Tibial artery (tissue), 4 donors: ENCODE data around the gene DNAH9.

Experiments
- DNase-seq, 2 donors: peaks; one replicate each; pipeline ENCODE4 v3.0.0-alpha.2; 2019
- H3K27ac ChIP-seq, 2 donors: fragments of 200-600 bp; sonication (generic) in 1 of 2; 1 replicate in 1 of 2; 2 replicates in 1 of 2; pipeline ENCODE4 v1.5.1; 2018 to 2019; ENCODE audit warnings: mild to moderate bottlenecking in 1 of 2
- H3K27me3 ChIP-seq, 2 donors: fragments of 200-600 bp; sonication (generic) in 1 of 2; one replicate each; pipeline versions ENCODE4 v1.5.1 to v1.6.0; 2016 to 2019
- H3K36me3 ChIP-seq, 3 donors: fragments of 200-600 bp; sonication (generic) in 2 of 3; one replicate each; pipeline ENCODE4 v1.5.1; 2016 to 2019; ENCODE audit warnings: mild to moderate bottlenecking in 2 of 3
- H3K4me1 ChIP-seq, 4 donors: fragments of 200-600 bp; sonication (generic) in 2 of 4; 1 replicate in 3 of 4; 2 replicates in 1 of 4; pipeline ENCODE4 v1.5.1; 2016 to 2019
- H3K4me3 ChIP-seq, 2 donors: fragments of 200-600 bp; sonication (generic) in 1 of 2; 1 replicate in 1 of 2; 2 replicates in 1 of 2; pipeline ENCODE4 v1.5.1; 2018 to 2019; ENCODE audit warnings: mild to moderate bottlenecking in 2 of 2
- H3K9me3 ChIP-seq, 3 donors: fragments of 200-600 bp; sonication (generic) in 1 of 3; one replicate each; pipeline ENCODE4 v1.5.1; 2016 to 2019
- intact Hi-C: fragments of 100-400 bp; cut with DNase I; formaldehyde crosslinking; loops from one replicate; pipeline ENCODE4 v1.15.0; 2023; ENCODE audit warnings: low total_unique reads
- TF ChIP-seq, protein P1 (sequence below), 2 experiments: fragments of 200-600 bp in 1 of 2; fragments of 450-650 bp in 1 of 2; IDR thresholded peaks; one replicate each; pipeline ENCODE4 v1.5.1; 2017 to 2019; ENCODE audit warnings: antibody characterized with exemption in 2 of 2, mild to moderate bottlenecking in 1 of 2, moderate library complexity in 1 of 2

Gene DNAH9, protein sequence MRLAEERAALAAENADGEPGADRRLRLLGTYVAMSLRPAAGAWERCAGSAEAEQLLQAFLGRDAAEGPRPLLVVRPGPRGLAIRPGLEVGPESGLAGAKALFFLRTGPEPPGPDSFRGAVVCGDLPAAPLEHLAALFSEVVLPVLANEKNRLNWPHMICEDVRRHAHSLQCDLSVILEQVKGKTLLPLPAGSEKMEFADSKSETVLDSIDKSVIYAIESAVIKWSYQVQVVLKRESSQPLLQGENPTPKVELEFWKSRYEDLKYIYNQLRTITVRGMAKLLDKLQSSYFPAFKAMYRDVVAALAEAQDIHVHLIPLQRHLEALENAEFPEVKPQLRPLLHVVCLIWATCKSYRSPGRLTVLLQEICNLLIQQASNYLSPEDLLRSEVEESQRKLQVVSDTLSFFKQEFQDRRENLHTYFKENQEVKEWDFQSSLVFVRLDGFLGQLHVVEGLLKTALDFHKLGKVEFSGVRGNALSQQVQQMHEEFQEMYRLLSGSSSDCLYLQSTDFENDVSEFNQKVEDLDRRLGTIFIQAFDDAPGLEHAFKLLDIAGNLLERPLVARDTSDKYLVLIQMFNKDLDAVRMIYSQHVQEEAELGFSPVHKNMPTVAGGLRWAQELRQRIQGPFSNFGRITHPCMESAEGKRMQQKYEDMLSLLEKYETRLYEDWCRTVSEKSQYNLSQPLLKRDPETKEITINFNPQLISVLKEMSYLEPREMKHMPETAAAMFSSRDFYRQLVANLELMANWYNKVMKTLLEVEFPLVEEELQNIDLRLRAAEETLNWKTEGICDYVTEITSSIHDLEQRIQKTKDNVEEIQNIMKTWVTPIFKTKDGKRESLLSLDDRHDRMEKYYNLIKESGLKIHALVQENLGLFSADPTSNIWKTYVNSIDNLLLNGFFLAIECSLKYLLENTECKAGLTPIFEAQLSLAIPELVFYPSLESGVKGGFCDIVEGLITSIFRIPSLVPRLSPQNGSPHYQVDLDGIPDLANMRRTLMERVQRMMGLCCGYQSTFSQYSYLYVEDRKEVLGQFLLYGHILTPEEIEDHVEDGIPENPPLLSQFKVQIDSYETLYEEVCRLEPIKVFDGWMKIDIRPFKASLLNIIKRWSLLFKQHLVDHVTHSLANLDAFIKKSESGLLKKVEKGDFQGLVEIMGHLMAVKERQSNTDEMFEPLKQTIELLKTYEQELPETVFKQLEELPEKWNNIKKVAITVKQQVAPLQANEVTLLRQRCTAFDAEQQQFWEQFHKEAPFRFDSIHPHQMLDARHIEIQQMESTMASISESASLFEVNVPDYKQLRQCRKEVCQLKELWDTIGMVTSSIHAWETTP (N-terminal part only)

GRCh38 chr17:11598274-11599221 lies at the start of gene DNAH9:
Gene DNAH9, plus strand, starts transcription at chr17:11598470. Its CDS starts 29 bp downstream, at chr17:11598499.
- TF ChIP-seq, protein P1, sequence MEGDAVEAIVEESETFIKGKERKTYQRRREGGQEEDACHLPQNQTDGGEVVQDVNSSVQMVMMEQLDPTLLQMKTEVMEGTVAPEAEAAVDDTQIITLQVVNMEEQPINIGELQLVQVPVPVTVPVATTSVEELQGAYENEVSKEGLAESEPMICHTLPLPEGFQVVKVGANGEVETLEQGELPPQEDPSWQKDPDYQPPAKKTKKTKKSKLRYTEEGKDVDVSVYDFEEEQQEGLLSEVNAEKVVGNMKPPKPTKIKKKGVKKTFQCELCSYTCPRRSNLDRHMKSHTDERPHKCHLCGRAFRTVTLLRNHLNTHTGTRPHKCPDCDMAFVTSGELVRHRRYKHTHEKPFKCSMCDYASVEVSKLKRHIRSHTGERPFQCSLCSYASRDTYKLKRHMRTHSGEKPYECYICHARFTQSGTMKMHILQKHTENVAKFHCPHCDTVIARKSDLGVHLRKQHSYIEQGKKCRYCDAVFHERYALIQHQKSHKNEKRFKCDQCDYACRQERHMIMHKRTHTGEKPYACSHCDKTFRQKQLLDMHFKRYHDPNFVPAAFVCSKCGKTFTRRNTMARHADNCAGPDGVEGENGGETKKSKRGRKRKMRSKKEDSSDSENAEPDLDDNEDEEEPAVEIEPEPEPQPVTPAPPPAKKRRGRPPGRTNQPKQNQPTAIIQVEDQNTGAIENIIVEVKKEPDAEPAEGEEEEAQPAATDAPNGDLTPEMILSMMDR (IDR thresholded peaks at IDR 0.05): no peak
- intact Hi-C loops: no loop called here
- Histone ChIP-seq H3K27ac (peak within 1 kb of the TSS in 1 of 2 donors; percentile 15), H3K27me3 (peaks cover 0 to 20% of the 10 kb centered on the region in 2 donors), H3K36me3 (no peaks in the 10 kb centered on the region), H3K4me3 (peak within 1 kb of the TSS; percentile 50 to 55), H3K9me3 (no peaks in the 10 kb centered on the region), H3K4me1 (peaks cover 0 to 8% (median 4%) of the 10 kb centered on the region in 4 donors)
- DNase-seq: peak; percentile 93 to 95

DNA sequence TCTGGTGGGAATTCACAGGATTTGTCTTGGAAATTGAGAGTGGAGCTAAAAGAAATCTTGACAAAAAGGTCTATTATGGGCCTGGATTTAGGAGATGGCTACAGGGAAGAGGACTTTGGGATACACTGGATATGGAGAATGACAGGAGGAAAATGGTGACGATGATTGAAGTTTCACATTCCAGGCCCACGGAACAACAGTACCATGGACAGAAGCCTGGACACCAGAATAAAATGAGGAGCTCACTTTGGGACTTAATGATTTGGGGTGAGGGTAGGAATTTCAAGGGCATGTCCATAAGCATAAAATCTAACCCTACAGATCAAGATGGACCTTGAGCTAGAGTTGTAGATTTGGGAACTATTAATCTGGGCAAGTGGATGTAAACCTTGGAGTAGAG lies 47.8 kb upstream of the DNAH9 start:
- Histone ChIP-seq H3K36me3 (no peaks in the 10 kb centered on the region), H3K4me1 (no peaks in the 10 kb centered on the region), H3K9me3 (no peaks in the 10 kb centered on the region), H3K27ac (no peak overlapping the region), H3K27me3 (no peaks in the 10 kb centered on the region), H3K4me3 (no peak overlapping the region)
- TF ChIP-seq, protein P1 (IDR thresholded peaks at IDR 0.05): no peak
- DNase-seq: no peak
- intact Hi-C loops: no loop called here

- no peak overlapping the region for H3K27ac ChIP-seq
- H3K9me3 ChIP-seq: no peaks in the 10 kb centered on the region
- no peaks in the 10 kb centered on the region for H3K27me3 ChIP-seq
- no peak for DNase-seq
- no peak overlapping the region for H3K4me3 ChIP-seq
- TF ChIP-seq, protein P1 (IDR thresholded peaks at IDR 0.05): no peak
- H3K4me1 ChIP-seq: no peaks in the 10 kb centered on the region
- intact Hi-C loops: no loop called here
- H3K36me3 ChIP-seq: no peaks in the 10 kb centered on the region
These were observed 46.8 kb upstream of the DNAH9 start for GRCh38 chr17:11551442-11551841.

GRCh38 chr17:11553135-11553534 lies 45.1 kb upstream of the DNAH9 start:
- TF ChIP-seq, protein P1 (IDR thresholded peaks at IDR 0.05): no peak
- Histone ChIP-seq H3K9me3 (no peaks in the 10 kb centered on the region), H3K36me3 (no peaks in the 10 kb centered on the region), H3K27me3 (no peaks in the 10 kb centered on the region), H3K27ac (no peak overlapping the region), H3K4me1 (no peaks in the 10 kb centered on the region), H3K4me3 (no peak overlapping the region)
- intact Hi-C loops: no loop called here
- DNase-seq: no peak
